ENCODE measurements around the gene LRCH2. TPM values are rescaled to one million over a fixed set of nuclear protein-coding genes. Genes with fewer than 3 reads are reported as not detected.

Gene LRCH2
- total RNA-seq, 1 donor from 2014 or later, result 16.9 TPM

DNA sequence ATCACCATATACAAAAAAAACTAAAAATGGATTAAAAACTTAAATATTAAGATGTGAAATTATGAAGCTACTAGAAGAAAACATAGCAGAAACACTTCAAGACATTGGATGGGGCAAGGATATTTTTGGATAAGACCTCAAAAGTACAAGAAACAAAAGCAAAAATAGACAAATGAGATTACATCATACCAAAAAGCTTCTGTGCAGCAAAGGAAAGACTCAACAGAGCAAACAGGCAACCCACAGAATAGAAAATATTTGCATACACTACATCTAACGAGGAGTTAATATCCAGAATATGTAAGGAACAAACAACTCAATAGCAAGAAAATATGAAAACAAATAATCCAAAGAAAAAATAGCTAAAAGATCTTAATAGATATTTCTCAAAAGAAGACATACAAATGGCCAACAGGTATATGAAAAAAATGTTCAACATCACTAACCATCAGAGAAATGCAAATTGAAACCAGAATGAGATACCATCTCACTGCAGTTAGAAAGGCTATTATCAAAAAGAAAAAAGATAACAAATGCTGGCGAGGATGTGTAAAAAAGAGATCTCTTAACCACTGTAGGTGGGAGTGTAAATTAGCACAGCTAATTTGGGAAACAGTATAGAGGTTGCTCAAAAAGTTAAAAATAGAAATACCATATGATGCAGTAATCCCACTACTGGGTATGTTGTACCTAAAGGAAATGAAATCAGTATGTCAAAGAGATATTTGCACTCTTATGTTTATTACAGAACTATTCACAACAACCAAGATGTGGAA, 17.8 kb upstream of the LRCH2 start:
- DNase-seq (ENCODE audit: low spot score, unreplicated experiment), result no peak
- Mint-ChIP-seq H3K4me3 (ENCODE audit: low read depth) (no peak overlapping the region), H3K27ac (no peak overlapping the region), H3K9me3 (ENCODE audit: low read depth) (no peaks in the 10 kb centered on the region), H3K4me1 (ENCODE audit: low read depth) (peaks cover 21% of the 10 kb centered on the region), H3K36me3 (ENCODE audit: insufficient read depth) (no peaks in the 10 kb centered on the region), H3K27me3 (no peaks in the 10 kb centered on the region)
- TF ChIP-seq, protein P1, sequence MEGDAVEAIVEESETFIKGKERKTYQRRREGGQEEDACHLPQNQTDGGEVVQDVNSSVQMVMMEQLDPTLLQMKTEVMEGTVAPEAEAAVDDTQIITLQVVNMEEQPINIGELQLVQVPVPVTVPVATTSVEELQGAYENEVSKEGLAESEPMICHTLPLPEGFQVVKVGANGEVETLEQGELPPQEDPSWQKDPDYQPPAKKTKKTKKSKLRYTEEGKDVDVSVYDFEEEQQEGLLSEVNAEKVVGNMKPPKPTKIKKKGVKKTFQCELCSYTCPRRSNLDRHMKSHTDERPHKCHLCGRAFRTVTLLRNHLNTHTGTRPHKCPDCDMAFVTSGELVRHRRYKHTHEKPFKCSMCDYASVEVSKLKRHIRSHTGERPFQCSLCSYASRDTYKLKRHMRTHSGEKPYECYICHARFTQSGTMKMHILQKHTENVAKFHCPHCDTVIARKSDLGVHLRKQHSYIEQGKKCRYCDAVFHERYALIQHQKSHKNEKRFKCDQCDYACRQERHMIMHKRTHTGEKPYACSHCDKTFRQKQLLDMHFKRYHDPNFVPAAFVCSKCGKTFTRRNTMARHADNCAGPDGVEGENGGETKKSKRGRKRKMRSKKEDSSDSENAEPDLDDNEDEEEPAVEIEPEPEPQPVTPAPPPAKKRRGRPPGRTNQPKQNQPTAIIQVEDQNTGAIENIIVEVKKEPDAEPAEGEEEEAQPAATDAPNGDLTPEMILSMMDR (IDR thresholded peaks at IDR 0.05; ENCODE audit: unreplicated experiment), result no peak

DNA sequence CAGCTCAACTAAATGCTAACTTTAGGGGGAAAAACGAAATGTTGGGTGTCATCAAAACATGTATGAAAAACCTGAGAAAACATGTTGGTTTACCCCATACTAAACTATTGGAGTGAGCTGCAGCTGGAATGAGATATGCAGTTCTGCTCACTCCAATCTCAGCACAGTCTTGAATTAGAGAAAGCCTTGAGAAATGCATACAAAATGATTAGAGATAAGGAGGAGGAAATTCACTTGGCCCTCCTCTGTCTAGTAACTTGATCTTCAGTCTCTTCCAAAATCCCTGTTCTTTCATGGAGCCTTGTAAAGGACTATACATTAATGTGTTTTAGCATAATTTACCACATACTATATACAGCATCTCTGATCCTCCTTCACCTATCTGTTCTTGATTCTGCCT, 3.2 kb upstream of the LRCH2 start:
- Mint-ChIP-seq H3K9me3 (ENCODE audit: low read depth) (no peaks in the 10 kb centered on the region), H3K27ac (no peak overlapping the region), H3K36me3 (ENCODE audit: insufficient read depth) (no peaks in the 10 kb centered on the region), H3K4me3 (ENCODE audit: low read depth) (no peak overlapping the region), H3K4me1 (ENCODE audit: low read depth) (peaks cover 14% of the 10 kb centered on the region), H3K27me3 (no peaks in the 10 kb centered on the region)
- DNase-seq (ENCODE audit: low spot score, unreplicated experiment), result no peak
- TF ChIP-seq, protein P1 (IDR thresholded peaks at IDR 0.05; ENCODE audit: unreplicated experiment), result no peak

DNA sequence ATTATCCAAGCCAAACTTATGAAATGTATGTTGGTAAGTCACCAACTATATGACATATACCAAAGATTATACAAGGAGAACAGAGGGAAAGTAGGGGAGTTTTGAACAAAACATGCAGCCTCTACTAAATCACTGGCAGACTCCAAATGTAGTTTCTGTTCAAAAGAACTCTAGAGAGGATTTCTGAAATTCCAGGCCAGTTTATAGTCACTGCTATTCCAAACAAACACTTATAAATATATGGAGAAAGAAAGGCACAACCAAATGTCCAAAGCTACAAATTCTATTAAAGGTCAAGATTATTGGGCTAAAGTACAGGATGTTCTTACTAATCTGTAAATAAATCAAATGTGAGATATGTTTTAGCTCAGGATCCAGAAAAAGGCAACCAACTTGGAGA, 2.7 kb upstream of the LRCH2 start:
- no peak for DNase-seq (ENCODE audit: low spot score, unreplicated experiment)
- Mint-ChIP-seq H3K27me3 (no peaks in the 10 kb centered on the region), H3K9me3 (ENCODE audit: low read depth) (no peaks in the 10 kb centered on the region), H3K4me3 (ENCODE audit: low read depth) (no peak overlapping the region), H3K36me3 (ENCODE audit: insufficient read depth) (no peaks in the 10 kb centered on the region), H3K27ac (no peak overlapping the region), H3K4me1 (ENCODE audit: low read depth) (peaks cover 18% of the 10 kb centered on the region)
- TF ChIP-seq, protein P1 (IDR thresholded peaks at IDR 0.05; ENCODE audit: unreplicated experiment), result no peak

DNA sequence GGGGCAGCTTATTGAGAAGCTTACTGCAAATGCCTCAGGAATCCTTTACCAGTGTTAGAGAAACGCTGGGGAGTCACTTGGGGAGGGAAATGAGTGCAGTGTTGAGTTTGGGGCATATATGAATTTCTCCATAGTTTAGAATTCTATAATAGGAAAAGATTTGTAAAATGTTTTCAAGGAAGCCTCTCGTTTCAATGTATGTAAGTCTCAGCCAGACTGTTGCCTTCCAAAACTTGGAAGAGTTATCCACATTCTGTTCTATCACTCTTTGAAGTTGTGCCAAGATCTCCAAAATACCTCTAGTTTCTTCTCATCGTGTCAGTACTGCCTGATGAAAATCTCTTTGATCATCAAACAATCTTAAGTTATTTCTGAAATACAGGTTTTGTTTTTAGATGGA, 565 bp upstream of the LRCH2 start:
- H3K36me3 Mint-ChIP-seq (ENCODE audit: insufficient read depth), result no peaks in the 10 kb centered on the region
- no peak overlapping the region for H3K27ac Mint-ChIP-seq
- peaks cover 39% of the 10 kb centered on the region for H3K4me1 Mint-ChIP-seq (ENCODE audit: low read depth)
- H3K27me3 Mint-ChIP-seq, result no peaks in the 10 kb centered on the region
- TF ChIP-seq, protein P1 (IDR thresholded peaks at IDR 0.05; ENCODE audit: unreplicated experiment), result no peak
- no peak for DNase-seq (ENCODE audit: low spot score, unreplicated experiment)
- H3K4me3 Mint-ChIP-seq (ENCODE audit: low read depth), result peak overlapping the region; percentile 98
- no peaks in the 10 kb centered on the region for H3K9me3 Mint-ChIP-seq (ENCODE audit: low read depth)

DNA sequence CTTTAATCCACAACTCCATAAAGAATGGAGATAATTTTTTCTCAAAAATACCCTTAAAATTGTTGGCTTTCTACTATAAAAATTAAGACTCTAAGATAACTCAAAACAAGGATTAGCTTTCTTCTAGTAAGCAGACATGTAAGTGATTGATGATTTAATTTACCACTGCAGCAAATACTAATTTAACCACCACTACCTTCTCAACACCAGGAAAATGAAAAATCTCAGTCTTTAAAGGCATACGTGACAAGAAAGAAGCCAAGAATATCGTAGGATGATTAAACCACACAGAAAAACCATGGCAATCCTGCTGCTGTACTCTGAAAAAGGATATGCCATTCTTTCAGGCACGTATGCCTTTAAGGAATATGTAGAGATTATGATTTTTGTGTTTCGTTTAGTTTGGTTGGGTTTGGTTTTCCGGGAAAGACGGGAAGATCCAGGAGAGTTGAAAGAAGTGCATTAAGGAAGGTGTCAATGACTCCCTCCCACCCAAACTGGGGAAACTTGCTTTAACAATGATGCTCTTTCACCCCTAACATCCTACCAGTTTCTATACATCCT, 881 bp downstream of the LRCH2 start:
- H3K4me1 Mint-ChIP-seq (ENCODE audit: low read depth), result peaks cover 45% of the 10 kb centered on the region
- no peaks in the 10 kb centered on the region for H3K9me3 Mint-ChIP-seq (ENCODE audit: low read depth)
- H3K36me3 Mint-ChIP-seq (ENCODE audit: insufficient read depth), result no peaks in the 10 kb centered on the region
- H3K4me3 Mint-ChIP-seq (ENCODE audit: low read depth), result peak overlapping the region; percentile 98
- H3K27me3 Mint-ChIP-seq, result no peaks in the 10 kb centered on the region
- TF ChIP-seq, protein P1 (IDR thresholded peaks at IDR 0.05; ENCODE audit: unreplicated experiment), result no peak
- no peak for DNase-seq (ENCODE audit: low spot score, unreplicated experiment)
- H3K27ac Mint-ChIP-seq, result peak overlapping the region; percentile 91

Measured in progenitor cell of endocrine pancreas (in vitro differentiated cells).